ENCODE measurements around the gene KCND2.
"Not testable (repeated sequence)": the region's sequence is repeated elsewhere in the genome, so short reads cannot be mapped to it uniquely, and the experiment has no call there.

Gene KCND2

DNA sequence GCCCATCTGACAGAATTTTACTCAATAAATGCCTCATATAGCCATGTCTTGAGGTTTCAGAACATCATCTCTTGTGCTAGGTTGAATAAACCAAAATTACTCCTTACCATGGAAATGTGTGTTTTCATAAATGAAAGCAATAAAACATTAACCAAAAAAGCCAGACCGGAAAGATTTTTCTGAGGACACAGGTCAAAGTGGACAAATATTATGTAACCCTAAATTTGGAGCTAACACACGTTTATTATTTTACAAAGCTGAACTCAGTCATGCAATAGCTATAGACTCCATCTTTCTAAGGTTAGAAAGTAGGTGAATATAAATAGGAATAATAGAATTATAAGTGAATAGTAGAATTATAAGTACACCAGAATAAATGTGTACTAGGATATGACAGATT is 315.9 kb downstream of the KCND2 start:
- DNase-seq, result no peak

DNA sequence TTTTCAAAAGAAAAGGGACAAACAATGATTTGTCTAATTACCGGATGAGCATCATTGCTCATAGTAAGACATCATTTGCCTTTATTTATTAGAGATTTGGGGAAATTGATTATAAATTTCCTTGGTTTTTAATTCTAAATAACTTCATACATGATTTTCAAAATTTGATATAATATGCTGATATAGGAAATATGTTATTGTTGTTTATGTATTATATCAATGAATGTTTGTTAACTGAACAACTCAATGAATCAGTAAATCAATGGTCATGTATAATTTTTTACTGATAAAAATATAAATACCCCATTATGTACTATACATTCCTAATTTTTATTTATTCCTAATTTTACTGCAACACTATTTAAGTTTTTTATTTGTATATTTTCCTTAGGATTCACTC is 327.6 kb downstream of the KCND2 start:
- no peak for DNase-seq

DNA sequence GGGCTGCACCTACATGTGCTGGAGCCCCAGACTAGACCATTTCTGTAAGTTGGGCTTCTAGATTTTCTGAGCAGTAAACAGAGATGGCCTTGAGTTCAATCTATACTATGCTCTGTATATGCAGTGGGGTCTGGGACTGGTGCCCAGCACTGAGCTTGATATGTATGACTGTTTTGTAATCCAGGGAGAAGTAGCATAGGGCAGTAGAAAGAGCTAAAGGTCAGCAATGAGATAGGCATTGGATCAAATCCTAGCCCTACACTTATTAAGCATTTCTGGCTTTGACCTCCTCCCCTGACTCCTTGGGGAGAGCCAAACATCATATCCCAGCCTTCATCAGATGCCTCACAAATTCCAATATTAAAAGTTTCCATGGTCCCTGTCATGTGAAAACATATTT is 330.4 kb downstream of the KCND2 start:
- no peak for DNase-seq

DNA sequence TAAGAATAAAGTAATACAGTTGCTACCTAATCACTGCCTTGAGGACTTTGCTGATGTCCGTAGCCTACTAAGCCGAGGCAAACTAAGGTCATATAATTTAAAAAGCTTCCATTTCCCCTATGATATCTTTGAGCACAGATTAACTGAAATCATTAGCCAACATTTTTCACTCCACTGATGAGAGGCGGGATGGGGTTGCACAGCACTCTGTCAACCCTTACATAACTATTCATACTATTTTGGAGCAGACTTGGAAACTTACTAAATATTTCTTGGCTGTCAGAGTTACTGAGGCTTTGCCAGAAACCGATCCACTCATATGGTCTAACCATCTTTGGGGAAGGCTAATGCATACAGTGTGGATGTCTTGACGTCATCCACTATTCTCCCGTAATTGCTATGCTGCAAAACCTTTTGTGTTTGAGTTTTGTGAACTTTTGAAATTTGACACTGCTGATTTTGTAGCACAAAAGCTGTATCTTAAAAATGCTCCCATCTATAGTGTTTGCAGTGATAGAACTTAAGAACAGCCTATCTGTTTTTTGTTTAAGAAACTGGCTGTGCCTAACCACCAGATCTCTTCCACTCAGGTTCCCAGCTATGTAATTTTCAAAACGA is 336.3 kb downstream of the KCND2 start:
- DNase-seq, result no peak

DNA sequence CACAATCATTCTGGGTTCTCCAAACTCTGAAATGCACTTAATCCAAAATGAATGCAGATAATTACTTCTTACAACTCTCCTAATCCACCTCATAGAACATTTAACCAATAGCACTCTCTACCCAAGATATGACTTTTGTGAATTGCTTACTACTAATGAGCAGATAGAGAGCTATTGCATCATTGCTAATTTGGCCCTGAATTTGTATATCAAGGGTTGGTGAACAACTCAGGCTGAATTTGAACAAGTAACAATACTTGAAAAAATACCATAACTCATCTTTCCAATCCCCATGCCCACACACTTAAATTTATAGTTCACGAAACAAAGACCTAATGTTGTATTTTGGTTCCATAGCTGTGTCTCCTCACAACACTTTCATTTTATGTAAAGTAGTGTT is 339.0 kb downstream of the KCND2 start:
- DNase-seq, result no peak

DNA sequence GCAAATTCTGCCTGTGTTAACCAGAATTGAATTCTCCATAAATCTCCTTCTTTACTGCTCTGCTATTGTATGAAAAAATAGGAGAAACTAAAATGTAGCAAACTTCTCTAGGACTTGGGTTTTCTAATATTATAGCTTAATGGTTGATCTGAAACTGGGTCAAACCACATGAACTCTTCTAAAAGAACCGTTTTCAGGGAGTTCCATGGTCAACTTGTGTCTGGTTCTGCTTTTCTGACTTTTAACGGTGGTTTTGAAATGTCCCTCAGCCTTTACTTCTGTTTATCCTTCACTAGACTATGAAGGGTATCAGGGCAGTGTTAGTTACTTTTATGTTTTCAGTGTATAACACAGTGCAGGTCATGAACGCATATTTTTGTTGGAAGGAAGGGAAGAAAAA is 342.7 kb downstream of the KCND2 start:
- DNase-seq, result no peak

DNA sequence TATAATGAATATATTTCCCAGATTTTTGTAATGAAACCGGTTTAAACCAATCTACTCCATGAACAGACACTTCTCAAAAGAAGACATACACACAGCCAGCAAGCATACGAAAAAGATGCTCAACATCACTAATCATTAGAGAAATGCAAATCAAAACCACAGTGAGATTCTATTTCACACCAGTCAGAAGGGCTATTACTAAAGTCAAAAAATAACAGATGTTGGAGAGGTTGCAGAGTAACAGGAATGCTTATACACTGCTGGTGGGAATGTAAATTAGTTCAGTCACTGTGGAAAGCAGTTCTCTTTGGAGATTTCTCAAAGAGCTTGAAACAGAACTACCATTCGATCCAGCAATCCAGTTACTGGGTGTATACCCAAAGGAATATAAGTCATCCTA is 344.3 kb downstream of the KCND2 start:
- no peak for DNase-seq

DNA sequence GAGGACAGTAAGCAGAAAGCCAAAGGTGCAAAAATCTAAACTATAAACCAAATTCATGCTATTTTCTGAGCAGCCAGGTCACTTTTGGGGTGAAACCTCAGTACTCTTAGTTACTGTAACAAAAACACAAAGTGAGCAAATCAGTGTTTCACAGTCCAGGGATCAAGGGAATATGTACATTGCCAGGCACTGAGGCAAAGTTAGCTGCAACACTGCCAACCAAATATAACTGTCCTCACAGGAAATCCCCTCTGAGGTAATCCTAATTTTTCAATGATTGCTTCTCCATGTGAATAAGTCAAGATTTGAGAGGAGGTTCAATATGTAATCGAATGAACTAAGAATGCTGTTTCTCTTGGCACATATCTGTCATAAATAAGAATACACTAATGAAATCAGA is 355.3 kb downstream of the KCND2 start:
- no peak for DNase-seq

DNA sequence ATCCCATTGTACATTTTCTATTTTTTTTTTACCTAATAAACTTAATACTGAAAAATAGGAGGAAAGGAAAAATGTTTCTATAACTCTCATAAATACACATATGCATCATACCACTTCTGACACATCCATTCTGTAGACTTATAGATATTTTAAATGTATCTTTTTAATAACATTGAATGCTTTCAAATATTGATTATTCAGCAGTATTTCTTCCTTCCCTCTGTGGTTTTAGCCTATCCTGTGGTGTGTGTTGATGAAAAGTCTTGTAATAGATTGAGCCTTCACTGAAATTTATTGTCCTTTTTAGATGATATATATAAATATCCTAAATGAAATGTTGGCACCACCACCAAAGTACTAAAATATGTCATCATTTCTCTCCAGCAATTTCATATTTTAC is 366.9 kb downstream of the KCND2 start:
- no peak for DNase-seq

DNA sequence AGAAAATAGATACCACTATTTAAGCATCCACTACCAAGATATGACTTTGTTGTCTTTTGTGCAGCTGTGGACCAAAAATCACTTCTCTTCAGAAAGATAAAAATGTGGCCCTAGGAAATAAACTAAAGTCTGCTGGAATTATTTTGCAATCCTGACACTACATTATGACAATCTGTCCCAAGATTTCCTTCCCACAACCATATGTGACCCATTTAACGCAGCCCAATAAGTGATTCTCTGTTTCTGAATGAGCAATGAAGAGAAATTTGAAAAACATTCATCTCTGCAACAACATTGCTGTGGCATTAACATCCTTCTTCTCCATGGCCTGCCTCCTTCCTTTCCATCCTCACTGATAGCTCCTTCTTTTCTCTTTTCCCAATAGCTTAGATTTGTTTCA is 373.0 kb downstream of the KCND2 start:
- DNase-seq, result no peak

DNA sequence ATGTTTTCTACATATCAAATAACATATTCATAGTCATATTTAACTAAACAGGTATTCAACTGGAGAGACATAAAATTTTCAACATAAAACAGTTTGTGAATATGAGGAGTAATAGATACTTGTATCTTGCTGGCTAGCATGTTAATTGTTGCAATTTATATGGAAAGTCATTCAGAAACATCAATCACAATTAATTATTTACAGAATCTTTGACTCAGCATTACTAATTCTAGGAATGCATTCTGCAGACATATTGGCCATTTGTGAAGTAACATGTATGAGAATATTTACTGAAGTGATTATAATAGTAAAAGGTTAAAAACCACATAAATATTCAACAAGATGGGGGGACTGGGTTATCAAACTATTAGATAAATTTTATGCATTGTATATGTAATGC is 381.3 kb downstream of the KCND2 start:
- no peak for DNase-seq

DNA sequence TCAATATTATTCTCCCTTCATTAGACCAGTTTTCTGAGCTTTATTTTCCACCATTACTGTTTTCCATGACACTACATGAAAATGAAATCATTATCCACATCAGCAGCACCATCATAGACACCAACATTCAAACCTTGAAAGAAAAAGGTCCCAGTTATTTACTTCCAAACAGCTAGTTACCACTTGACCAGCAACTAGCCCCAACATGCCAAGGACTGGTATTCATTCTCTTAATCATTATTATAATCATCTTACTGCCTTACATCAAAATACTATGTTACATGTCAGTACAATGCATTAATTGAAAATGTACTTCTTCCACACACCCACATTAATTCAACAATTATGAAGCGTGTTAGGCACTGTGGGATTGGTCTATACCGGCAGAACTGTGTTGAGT is 385.5 kb downstream of the KCND2 start:
- DNase-seq, result no peak

DNA sequence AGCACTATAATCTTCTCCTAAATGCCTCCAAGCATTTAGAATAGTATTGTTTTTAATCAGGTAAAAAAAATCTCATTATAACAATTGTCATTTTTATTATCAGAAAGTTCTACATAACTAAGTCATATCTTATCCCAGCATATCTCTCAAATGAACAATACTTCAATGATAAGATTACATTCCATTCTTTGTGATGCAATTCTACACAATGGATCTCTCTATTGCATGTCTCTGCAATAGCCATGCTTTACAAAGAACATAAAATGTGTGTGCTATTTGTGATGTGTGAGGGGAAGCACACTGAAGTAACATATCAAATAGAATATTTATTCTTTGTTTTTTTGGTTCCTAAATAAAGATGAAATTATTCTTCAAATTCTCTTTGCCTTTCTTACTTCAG is 389.3 kb downstream of the KCND2 start:
- no peak for DNase-seq

DNA sequence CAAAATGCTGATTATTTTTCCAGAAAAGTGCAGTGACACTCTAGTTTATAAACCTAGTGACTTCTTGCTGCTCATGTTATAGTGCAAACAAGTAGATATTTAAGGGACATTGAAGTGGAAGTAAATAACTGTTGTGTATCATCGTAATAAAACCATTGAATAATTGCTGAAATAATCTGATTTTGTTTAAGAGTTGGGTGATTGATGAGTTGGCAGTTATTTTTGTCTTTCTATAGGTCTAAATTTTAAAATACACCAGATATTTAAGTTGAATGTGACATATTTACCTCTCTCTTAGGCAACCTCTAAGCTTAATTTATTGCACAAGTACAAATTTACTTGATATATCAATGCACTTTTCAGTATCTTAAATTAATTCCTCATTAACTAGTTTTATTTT is 392.1 kb downstream of the KCND2 start:
- DNase-seq, result no peak

DNA sequence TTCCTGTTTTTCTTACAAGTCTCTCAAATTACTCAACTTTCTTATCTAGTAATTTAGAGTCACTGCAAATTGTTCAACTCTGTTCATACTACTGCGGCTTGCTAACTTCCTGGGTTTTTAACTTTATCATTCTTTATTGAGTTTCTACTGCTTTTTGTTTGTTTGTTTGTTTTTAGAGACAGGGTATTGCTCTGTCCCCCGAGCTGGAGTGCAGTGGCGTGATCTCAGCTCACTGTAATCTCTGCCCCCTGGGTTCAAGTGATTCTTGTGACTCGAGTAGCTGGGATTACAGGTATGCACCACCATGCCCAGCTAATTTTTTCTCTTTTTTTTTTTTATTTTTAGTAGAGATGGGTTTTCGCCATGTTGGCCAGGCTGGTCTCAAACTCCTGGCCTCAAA is 402.1 kb downstream of the KCND2 start:
- no peak for DNase-seq

DNA sequence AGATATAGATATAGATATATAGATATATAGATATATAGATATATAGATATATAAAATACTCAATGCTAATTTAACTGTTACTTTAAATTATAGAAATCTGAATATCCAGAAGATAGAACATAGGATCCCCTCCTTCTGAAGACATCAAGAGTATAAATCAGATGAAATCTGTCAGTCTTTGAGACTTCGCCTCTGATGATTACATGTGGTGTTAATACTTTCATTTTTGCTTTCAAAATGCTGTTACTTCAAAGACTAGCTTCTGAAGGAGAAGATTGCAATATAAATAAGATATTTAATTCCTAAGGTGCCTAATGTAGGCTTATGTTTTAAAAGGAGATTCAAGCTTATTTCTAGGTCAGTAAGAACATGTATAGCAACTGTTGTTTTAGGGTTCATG is 404.6 kb downstream of the KCND2 start:
- DNase-seq, result no peak

DNA sequence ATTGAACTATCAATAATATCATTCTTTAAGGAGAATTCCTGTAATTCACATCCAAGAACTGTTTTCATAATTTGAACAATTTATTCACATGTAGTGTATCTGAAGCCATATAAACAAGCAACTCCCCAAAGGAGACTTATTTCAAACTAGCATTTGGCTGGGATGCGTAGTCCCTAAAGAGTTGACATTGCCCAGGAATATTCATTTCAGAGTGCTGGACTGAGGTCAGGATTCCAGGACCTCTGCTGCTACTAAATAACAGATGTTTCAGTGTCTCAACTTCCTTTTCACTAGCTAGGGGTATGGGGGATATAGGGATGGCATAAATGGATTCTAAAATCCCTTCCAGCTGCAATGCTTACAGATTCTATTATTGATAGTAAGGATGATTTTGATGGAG is 408.0 kb downstream of the KCND2 start:
- DNase-seq, result no peak

DNA sequence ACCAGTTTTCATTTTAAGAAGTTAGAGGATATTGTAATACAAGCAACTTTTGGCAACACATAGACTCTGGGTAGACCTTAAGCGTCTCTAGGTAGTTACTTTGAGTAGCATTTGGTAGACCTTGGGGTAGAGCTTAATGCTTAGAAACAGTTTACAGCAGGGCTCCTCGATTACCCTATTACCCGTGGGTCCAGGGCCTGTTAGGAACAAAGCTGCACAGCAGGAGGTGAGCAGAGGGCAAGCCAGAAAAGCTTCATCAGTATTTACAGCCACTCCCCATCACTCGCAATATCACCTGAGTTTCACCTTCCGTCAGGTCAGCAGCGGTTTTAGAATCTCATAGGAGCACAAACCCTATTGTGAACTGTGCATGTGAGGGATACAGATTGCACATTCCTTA is 411.5 kb downstream of the KCND2 start:
- no peak for DNase-seq

DNA sequence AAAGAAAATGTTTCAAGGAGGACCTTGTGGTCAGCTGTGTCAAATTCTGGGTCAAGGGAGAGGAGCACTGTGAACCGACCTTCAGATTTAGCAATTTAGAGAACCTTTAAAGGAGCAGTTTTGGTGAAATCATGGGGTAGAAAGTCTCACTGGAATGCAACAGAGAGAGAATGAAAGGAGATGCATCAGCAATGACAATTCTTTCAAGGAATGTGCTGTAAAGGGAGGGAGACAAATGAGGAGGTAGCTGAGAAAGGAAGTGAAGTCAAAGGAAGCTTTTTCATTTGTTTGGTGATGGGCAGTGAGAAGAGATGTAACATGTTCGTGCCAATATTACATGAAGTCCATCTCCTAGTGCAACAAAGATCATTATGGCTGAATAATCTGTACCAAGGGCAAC is 418.9 kb downstream of the KCND2 start:
- DNase-seq, result no peak

DNA sequence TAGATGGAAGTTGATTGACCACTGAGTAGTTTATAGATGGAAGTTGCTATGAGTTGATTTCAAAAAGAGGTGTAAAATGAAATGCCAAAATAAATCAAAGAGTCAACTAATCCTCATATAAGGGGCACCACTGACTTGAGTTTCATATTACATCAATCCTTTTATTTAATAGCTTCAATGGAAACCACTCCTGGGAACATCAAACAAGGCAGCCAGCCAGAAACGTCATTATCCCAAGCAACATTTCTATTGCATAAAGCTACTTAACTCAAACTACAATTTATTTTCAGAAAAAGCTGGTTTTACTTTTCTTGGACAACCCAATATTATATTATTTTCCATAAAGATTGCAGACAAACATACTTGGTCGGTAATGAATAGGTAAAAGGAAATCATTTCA is 422.9 kb downstream of the KCND2 start:
- DNase-seq, result no peak

DNA sequence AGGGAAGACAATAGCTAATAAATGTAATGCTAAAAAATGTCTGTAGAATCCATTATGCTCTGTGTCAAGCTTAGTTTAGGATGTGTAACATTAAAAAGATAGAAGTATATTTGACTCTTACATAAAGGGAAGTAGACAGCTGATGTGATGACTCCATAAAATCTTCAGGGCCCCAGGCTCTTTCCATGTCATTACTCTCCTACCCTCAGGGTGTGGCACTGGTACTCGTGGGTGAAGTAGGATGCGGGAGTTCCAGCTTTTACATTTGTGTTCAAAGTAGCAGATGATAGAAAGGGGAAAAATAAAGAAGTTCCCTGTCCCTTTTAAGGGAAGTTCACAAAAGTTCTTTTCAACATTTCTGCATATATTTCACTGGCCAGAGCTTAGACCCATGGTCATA is 427.8 kb downstream of the KCND2 start:
- DNase-seq, result no peak

DNA sequence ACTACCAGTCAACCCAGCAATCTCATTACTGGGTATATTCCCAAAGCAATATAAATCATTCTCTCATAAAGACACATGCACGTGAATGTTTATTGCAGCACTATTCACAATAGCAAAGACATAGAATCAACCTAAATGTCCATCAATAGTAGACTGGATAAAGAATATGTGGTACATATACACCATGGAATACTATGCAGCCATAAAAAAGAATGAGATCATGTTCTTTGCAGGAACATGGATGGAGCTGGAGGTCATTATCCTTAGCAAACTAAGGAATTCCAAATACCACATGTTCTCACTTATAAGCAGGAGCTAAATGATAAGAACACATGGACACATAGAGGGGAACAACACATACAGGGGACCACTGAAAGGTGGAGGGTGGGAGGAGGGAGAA is 429.4 kb downstream of the KCND2 start:
- not testable (repeated sequence) for DNase-seq

DNA sequence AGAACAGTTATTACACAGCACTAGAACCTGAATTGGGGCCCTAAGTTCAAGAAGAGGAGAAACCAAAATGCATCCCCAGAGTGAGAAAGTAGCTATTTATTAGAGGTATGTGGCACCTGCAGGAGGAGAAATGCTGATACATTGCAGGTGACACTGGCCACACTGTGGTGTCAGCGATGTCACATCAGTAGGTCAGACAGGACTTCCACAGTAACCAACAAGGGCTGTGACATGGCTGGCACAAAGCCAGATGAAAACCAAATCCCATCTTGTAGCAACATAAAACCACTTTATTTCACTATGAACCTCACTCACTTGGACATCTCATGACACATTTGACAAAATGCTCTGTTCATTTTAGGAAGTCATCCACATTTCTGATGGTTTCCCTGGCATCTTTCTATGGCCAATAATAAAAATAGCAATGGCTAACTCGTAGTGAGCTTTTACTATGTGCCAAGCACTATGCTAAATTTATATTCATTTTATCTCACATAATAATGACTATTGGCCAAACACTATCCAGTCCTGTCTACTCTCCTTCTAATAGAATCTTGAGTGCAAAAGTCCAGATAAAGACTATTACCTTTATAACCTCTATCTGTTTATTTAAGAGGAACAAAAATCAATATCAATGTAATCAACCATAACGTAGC is 430.7 kb downstream of the KCND2 start:
- DNase-seq, result no peak

DNA sequence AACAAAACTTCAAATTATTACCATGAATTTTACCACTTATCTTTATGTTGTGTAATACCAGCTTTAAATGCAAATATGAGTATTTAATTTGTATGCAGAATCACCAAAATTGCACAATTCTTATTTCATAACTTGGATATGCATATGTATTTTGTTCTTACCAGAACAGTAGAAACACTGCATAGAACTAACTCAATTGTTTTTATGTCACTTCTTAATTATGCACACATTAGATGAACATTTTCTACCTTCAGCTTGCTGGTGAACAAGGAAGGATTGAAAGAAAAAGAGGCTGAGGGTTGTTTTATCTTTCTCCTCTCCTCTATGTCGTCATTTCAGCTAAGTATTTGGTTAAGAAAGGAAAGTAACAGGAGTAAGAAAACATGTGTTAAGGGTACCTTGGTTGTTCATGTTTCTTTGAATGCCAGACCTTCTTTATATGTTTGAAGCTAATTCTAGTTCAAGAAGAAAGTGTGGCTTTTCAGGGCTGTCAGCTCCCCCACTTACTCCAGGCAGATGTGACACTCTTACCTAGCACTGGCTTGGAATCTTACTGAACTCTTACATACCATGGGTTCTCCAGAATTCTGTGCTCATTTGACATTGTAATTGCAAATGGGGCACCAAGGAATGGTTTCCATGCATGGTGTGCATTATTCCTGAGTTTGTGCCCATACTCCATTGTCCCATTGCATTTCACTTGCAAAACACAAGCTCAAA is 436.4 kb downstream of the KCND2 start:
- no peak for DNase-seq

DNA sequence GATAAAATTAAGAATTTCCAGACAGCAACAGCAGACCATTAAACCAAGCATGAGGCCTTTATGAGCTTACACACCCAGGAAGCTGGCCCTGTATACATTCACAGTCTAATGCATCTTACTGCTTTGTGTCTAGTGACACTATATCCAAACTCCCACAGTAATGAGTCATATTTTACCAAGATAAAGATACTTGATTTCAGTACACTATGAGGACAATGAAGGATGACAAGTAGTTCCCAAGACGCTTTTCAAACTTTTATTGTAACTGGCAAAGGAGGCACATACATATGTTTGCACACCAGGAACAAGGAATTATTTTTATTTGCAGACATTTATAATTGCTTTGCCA is 437.0 kb downstream of the KCND2 start:
- DNase-seq, result no peak
